ENCODE results near the gene CCDC121. TPM values are rescaled to one million over a fixed set of nuclear protein-coding genes. Genes with fewer than 3 reads are reported as not detected.

CCDC121 gene
- total and polyA plus RNA-seq, 4 experiments from 2014 or later = 0.79 to 2.2 (median 1.2) TPM

GRCh38 chr2:27583390-27583915, 45.4 kb downstream of the CCDC121 start:
- no peaks in the 10 kb centered on the region for H3K27me3 ChIP-seq (ENCODE audit: insufficient read depth, low read length)
- H3K36me3 Mint-ChIP-seq = peaks cover 24 to 25% of the 10 kb centered on the region in 2 donors
- no peaks in the 10 kb centered on the region for H3K36me3 ChIP-seq (ENCODE audit: insufficient read depth, low read length)
- ChIA-PET POLR2A (ENCODE audit: partially characterized antibody) (interaction anchor here (1.0 to 1.5 kb wide), 5 partner anchors 45 to 214 kb away, joined by 3 to 11 read pairs (median 7); partner anchors contain the start of genes CCDC121, GPN1, NRBP1 and SLC4A1AP), CTCF (ENCODE audit: partially characterized antibody) (no interaction called here)
- peak overlapping the region; percentile 70 for H3K27ac ChIP-seq (ENCODE audit: low read depth, low read length)
- peaks cover 0 to 6% (median 3%) of the 10 kb centered on the region in 8 donors for H3K9me3 Mint-ChIP-seq
- no peaks in the 10 kb centered on the region for H3K27me3 Mint-ChIP-seq
- peak overlapping the region; percentile 86 to 99 (median 97) for H3K27ac Mint-ChIP-seq
- peaks cover 40 to 73% (median 51%) of the 10 kb centered on the region in 4 donors for H3K4me1 Mint-ChIP-seq
- peak overlapping the region; percentile 90 to 100 (median 95) for H3K4me3 Mint-ChIP-seq
- DNase-seq = no peak
- no peaks in the 10 kb centered on the region for H3K9me3 ChIP-seq (ENCODE audit: control insufficient read depth in 1 of 2, low read length in 2 of 2)
- intact Hi-C loops (cut with micrococcal nuclease) = loop anchor here (1.0 to 2.0 kb wide), 2 partner anchors 95 to 152 kb away; partner anchors contain the start of gene IFT172
- peak overlapping the region; percentile 59 to 96 for H3K4me3 ChIP-seq (ENCODE audit: low read length in 2 of 2)
- H3K4me1 ChIP-seq (ENCODE audit: insufficient read depth, low read length) = peaks cover 50% of the 10 kb centered on the region

GRCh38 chr2:27582695-27583389, 46.0 kb downstream of the CCDC121 start, which contains the start of gene ZNF512:
Gene ZNF512 (plus strand): TSS chr2:27583042. CDS start chr2:27583113, 71 bp downstream.
- Mint-ChIP-seq H3K4me1 (peaks cover 37 to 67% (median 46%) of the 10 kb centered on the region in 4 donors), H3K36me3 (peaks cover 20% of the 10 kb centered on the region in 2 donors), H3K27ac (peak within 1 kb of the TSS; percentile 86 to 99 (median 97)), H3K4me3 (peak within 1 kb of the TSS; percentile 90 to 100 (median 95)), H3K27me3 (no peaks in the 10 kb centered on the region), H3K9me3 (peaks cover 0 to 8% (median 2%) of the 10 kb centered on the region in 8 donors)
- peak; percentile 73 to 81 (median 78) for DNase-seq
- Histone ChIP-seq H3K9me3 (ENCODE audit: control insufficient read depth in 1 of 2, low read length in 2 of 2) (no peaks in the 10 kb centered on the region), H3K4me1 (ENCODE audit: insufficient read depth, low read length) (peaks cover 50% of the 10 kb centered on the region), H3K36me3 (ENCODE audit: insufficient read depth, low read length) (no peaks in the 10 kb centered on the region), H3K27me3 (ENCODE audit: insufficient read depth, low read length) (no peaks in the 10 kb centered on the region), H3K4me3 (ENCODE audit: low read length in 2 of 2) (peak within 1 kb of the TSS; percentile 59 to 96), H3K27ac (ENCODE audit: low read depth, low read length) (peak within 1 kb of the TSS; percentile 70)
- POLR2A ChIA-PET (ENCODE audit: partially characterized antibody) = interaction anchor here (0.6 to 1.5 kb wide), 7 partner anchors 9 to 213 kb away, joined by 3 to 11 read pairs (median 5); partner anchors contain the start of genes CCDC121, GPN1, NRBP1 and SLC4A1AP
- intact Hi-C loops (cut with micrococcal nuclease) = loop anchor here (1.0 to 2.0 kb wide), 2 partner anchors 94 to 152 kb away; partner anchors contain the start of gene IFT172
- CTCF ChIA-PET (ENCODE audit: partially characterized antibody) = interaction anchor here (0.8 kb wide), 1 partner anchor 101 kb away, joined by 3 read pairs; no protein-coding TSS in a partner anchor

- Mint-ChIP-seq H3K4me1 (peaks cover 36 to 62% (median 43%) of the 10 kb centered on the region in 4 donors), H3K36me3 (peaks cover 19% of the 10 kb centered on the region in 2 donors), H3K27me3 (no peaks in the 10 kb centered on the region), H3K4me3 (peak overlapping the region; percentile 90 to 100 (median 95)), H3K27ac (peak overlapping the region; percentile 86 to 99 (median 97)), H3K9me3 (peaks cover 2 to 12% (median 5%) of the 10 kb centered on the region in 8 donors)
- Histone ChIP-seq H3K4me3 (ENCODE audit: low read length in 2 of 2) (peak overlapping the region; percentile 59 to 96), H3K9me3 (ENCODE audit: control insufficient read depth in 1 of 2, low read length in 2 of 2) (no peaks in the 10 kb centered on the region), H3K27me3 (ENCODE audit: insufficient read depth, low read length) (no peaks in the 10 kb centered on the region), H3K27ac (ENCODE audit: low read depth, low read length) (peak overlapping the region; percentile 70), H3K36me3 (ENCODE audit: insufficient read depth, low read length) (no peaks in the 10 kb centered on the region), H3K4me1 (ENCODE audit: insufficient read depth, low read length) (peaks cover 48% of the 10 kb centered on the region)
- intact Hi-C loops (cut with micrococcal nuclease) = loop anchor here (2.0 kb wide), 1 partner anchor 93 kb away; the partner anchor contains the start of gene IFT172
- CTCF ChIA-PET (ENCODE audit: partially characterized antibody) = interaction anchor here (0.8 kb wide), 1 partner anchor 102 kb away, joined by 3 read pairs; no protein-coding TSS in a partner anchor
- DNase-seq = no peak
- POLR2A ChIA-PET (ENCODE audit: partially characterized antibody) = interaction anchor here (0.6 to 1.5 kb wide), 7 partner anchors 10 to 213 kb away, joined by 3 to 11 read pairs (median 5); partner anchors contain the start of genes CCDC121, GPN1, NRBP1 and SLC4A1AP
These were observed 46.6 kb downstream of the CCDC121 start for GRCh38 chr2:27582129-27582694.

GRCh38 chr2:27581417-27582128, 47.2 kb downstream of the CCDC121 start:
- Mint-ChIP-seq H3K27me3 (no peaks in the 10 kb centered on the region), H3K36me3 (peaks cover 14 to 15% of the 10 kb centered on the region in 2 donors), H3K27ac (peak overlapping the region; percentile 29 to 98 (median 86)), H3K4me3 (peak overlapping the region; percentile 37 to 100 (median 74)), H3K4me1 (peaks cover 31 to 55% (median 37%) of the 10 kb centered on the region in 4 donors), H3K9me3 (peaks cover 2 to 12% (median 7%) of the 10 kb centered on the region in 8 donors)
- peaks cover 0 to 4% of the 10 kb centered on the region in 2 donors for H3K9me3 ChIP-seq (ENCODE audit: control insufficient read depth in 1 of 2, low read length in 2 of 2)
- no peaks in the 10 kb centered on the region for H3K27me3 ChIP-seq (ENCODE audit: insufficient read depth, low read length)
- no peak overlapping the region for H3K4me3 ChIP-seq (ENCODE audit: low read length in 2 of 2)
- ChIA-PET CTCF (ENCODE audit: partially characterized antibody) (interaction anchor here (0.8 kb wide), 1 partner anchor 102 kb away, joined by 3 read pairs; no protein-coding TSS in a partner anchor), POLR2A (ENCODE audit: partially characterized antibody) (interaction anchor here (1.2 to 1.5 kb wide), 4 partner anchors 10 to 82 kb away, joined by 3 to 11 read pairs (median 6); partner anchors contain the start of genes CCDC121, GPN1, SLC4A1AP and SUPT7L)
- DNase-seq = no peak
- no peak overlapping the region for H3K27ac ChIP-seq (ENCODE audit: low read depth, low read length)
- peaks cover 41% of the 10 kb centered on the region for H3K4me1 ChIP-seq (ENCODE audit: insufficient read depth, low read length)
- H3K36me3 ChIP-seq (ENCODE audit: insufficient read depth, low read length) = no peaks in the 10 kb centered on the region
- intact Hi-C loops (cut with micrococcal nuclease) = loop anchor here (2.0 kb wide), 1 partner anchor 93 kb away; the partner anchor contains the start of gene IFT172

Other genes starting within 250 kb of the CCDC121 start
- 10 to 100 TPM; 17.6 to 20.1 TPM for gene ZNF513, start 248.3 kb downstream of the CCDC121 start, total RNA-seq
- gene ZNF513, start 248.3 kb downstream of the CCDC121 start, polyA plus RNA-seq = 1 to 10 TPM; 3.7 to 6.3 TPM
- gene PPM1G, start 219.4 kb downstream of the CCDC121 start, total RNA-seq = 10 to 100 TPM; 53.8 to 56.1 TPM
- gene PPM1G, start 219.4 kb downstream of the CCDC121 start, polyA plus RNA-seq = 10 to 100 TPM; 76.7 to 99.4 TPM
- 100 to 1,000 TPM; 115 to 119 TPM for gene NRBP1, start 200.4 kb downstream of the CCDC121 start, total RNA-seq
- gene NRBP1, start 200.4 kb downstream of the CCDC121 start, polyA plus RNA-seq = 100 to 1,000 TPM; 118 to 125 TPM
- 10 to 100 TPM; 23.6 to 23.9 TPM for gene KRTCAP3, start 186.6 kb downstream of the CCDC121 start, total RNA-seq
- gene KRTCAP3, start 186.6 kb downstream of the CCDC121 start, polyA plus RNA-seq = 1 to 10 TPM; 1.8 to 9.4 TPM
- gene IFT172, start 139.3 kb downstream of the CCDC121 start, total RNA-seq = 10 to 100 TPM; 23.6 to 24.4 TPM
- 1 to 10 TPM; 2.1 to 5.2 TPM for gene IFT172, start 139.3 kb downstream of the CCDC121 start, polyA plus RNA-seq
- not detected for gene FNDC4, start 133.8 kb downstream of the CCDC121 start, total RNA-seq
- gene FNDC4, start 133.8 kb downstream of the CCDC121 start, polyA plus RNA-seq = under 1 TPM in 1 of 2 donors, not detected in 1; 0.11 TPM
- gene GCKR, start 132.2 kb downstream of the CCDC121 start, total RNA-seq = not detected
- gene GCKR, start 132.2 kb downstream of the CCDC121 start, polyA plus RNA-seq = not detected
- gene ZNF512, start 46.0 kb downstream of the CCDC121 start, total RNA-seq = 10 to 100 TPM; 51.9 to 66.2 TPM
- gene ZNF512, start 46.0 kb downstream of the CCDC121 start, polyA plus RNA-seq = 10 to 100 TPM; 36.8 to 38.5 TPM
- 10 to 100 TPM; 28.9 to 32.8 TPM for gene GPN1, start within 50 bp of the CCDC121 start, total RNA-seq
- gene GPN1, start within 50 bp of the CCDC121 start, polyA plus RNA-seq = 10 to 100 TPM; 65.9 to 99.5 TPM
- 10 to 100 TPM; 45.4 to 48.5 TPM for gene SUPT7L, start 34.6 kb upstream of the CCDC121 start, total RNA-seq
- gene SUPT7L, start 34.6 kb upstream of the CCDC121 start, polyA plus RNA-seq = 10 to 100 TPM; 21.4 to 22.7 TPM
- gene SLC4A1AP, start 34.9 kb upstream of the CCDC121 start, total RNA-seq = 10 to 100 TPM; 24.4 to 26.6 TPM
- gene SLC4A1AP, start 34.9 kb upstream of the CCDC121 start, polyA plus RNA-seq = 10 to 100 TPM; 26.4 to 32.1 TPM
- gene MRPL33, start 142.7 kb upstream of the CCDC121 start, total RNA-seq = 10 to 100 TPM; 36.2 to 43.4 TPM
- gene MRPL33, start 142.7 kb upstream of the CCDC121 start, polyA plus RNA-seq = 100 to 1,000 TPM; 240 to 246 TPM

Data from CD4-positive, alpha-beta memory T cell (primary cell).